GM21526 (cell line): Measurements from ENCODE around the gene SLIT3.

Experiments used
- ATAC-seq: cut with Tn5 transposase; IDR thresholded peaks from one replicate; pipeline ENCODE4 v1.9.1; 2021; ENCODE audit warnings: moderate library complexity; ENCODE audit not compliant: unreplicated experiment, low FRiP score

Gene SLIT3

GRCh38 chr5:169052207-169052606 lies 248.7 kb downstream of the SLIT3 start:
- ATAC-seq = no peak

GRCh38 chr5:169051351-169051750 lies 249.6 kb downstream of the SLIT3 start:
- no peak for ATAC-seq

- ATAC-seq = no peak
These were observed 250.3 kb downstream of the SLIT3 start for GRCh38 chr5:169050636-169051035.

- no peak for ATAC-seq
These were observed 250.8 kb downstream of the SLIT3 start for GRCh38 chr5:169050146-169050571.

- no peak for ATAC-seq
These were observed 251.2 kb downstream of the SLIT3 start for GRCh38 chr5:169049712-169050111.

GRCh38 chr5:169048181-169049125 lies 252.5 kb downstream of the SLIT3 start:
- ATAC-seq = no peak

GRCh38 chr5:169044962-169045361 lies 256.0 kb downstream of the SLIT3 start:
- no peak for ATAC-seq

GRCh38 chr5:169041180-169041579 lies 259.8 kb downstream of the SLIT3 start:
- no peak for ATAC-seq

GRCh38 chr5:169039592-169039991 lies 261.3 kb downstream of the SLIT3 start:
- ATAC-seq = no peak

GRCh38 chr5:169037466-169037865 lies 263.5 kb downstream of the SLIT3 start:
- no peak for ATAC-seq

GRCh38 chr5:169036079-169036805 lies 264.7 kb downstream of the SLIT3 start:
- no peak for ATAC-seq

GRCh38 chr5:169029661-169030274 lies 271.2 kb downstream of the SLIT3 start:
- ATAC-seq = no peak

GRCh38 chr5:169029037-169029436 lies 271.9 kb downstream of the SLIT3 start:
- ATAC-seq = no peak

- no peak for ATAC-seq
These were observed 273.4 kb downstream of the SLIT3 start for GRCh38 chr5:169027501-169028061.

- no peak for ATAC-seq
These were observed 275.4 kb downstream of the SLIT3 start for GRCh38 chr5:169025491-169025890.

GRCh38 chr5:169024421-169024820 lies 276.5 kb downstream of the SLIT3 start:
- ATAC-seq = no peak

GRCh38 chr5:169022718-169023117 lies 278.2 kb downstream of the SLIT3 start:
- ATAC-seq = no peak

GRCh38 chr5:169020102-169020501 lies 280.8 kb downstream of the SLIT3 start:
- no peak for ATAC-seq

GRCh38 chr5:169018925-169019324 lies 282.0 kb downstream of the SLIT3 start:
- ATAC-seq = no peak

GRCh38 chr5:169015991-169016390 lies 284.9 kb downstream of the SLIT3 start:
- no peak for ATAC-seq

- no peak for ATAC-seq
These were observed 287.1 kb downstream of the SLIT3 start for GRCh38 chr5:169013846-169014245.
